Left ventricle myocardium superior (tissue), 1 donor: ENCODE measurements around the gene HSD17B14. TPM values are rescaled to one million over a fixed set of nuclear protein-coding genes. Genes with fewer than 3 reads are reported as not detected.
"Not testable (repeated sequence)": the region's sequence is repeated elsewhere in the genome, so short reads cannot be mapped to it uniquely, and the experiment has no call there.

Experiments used
- ATAC-seq: fragments of 200-7000 bp; cut with Tn5 transposase; one replicate; pipeline ENCODE4 v1.9.1; 2020; ENCODE audit warnings: mild to moderate bottlenecking, moderate library complexity
- DNase-seq: peaks from one replicate; pipeline ENCODE4 v3.0.0-alpha.2; 2020
- intact Hi-C: fragments of 100-400 bp; cut with micrococcal nuclease; formaldehyde crosslinking; loops from one replicate; pipeline ENCODE4 v1.11.0; 2022
- total RNA-seq: library from RNA; stranded (reverse); fragmentation: NEBNext Ultra II Directional; extraction: Animal tissue kit (Norgen Biotek cat#: 25700); gene quantifications from one replicate; pipeline ENCODE4 v1.2.1, GENCODE V29; 2021
- donor health status: DM: no; HTN: yes; CAD: no; lungs with severe emphysema.

The HSD17B14 gene
- total RNA-seq, 1 donor from 2014 or later, result 1.2 TPM

- intact Hi-C loops, result no loop called here
- ATAC-seq, result no peak
- no peak for DNase-seq
These were observed 58.6 kb downstream of the HSD17B14 start for GRCh38 chr19:48777720-48778119.

GRCh38 chr19:48777139-48777538, 59.2 kb downstream of the HSD17B14 start:
- ATAC-seq (no peak), DNase-seq (no peak)
- intact Hi-C loops, result no loop called here

GRCh38 chr19:48772503-48772953, 63.8 kb downstream of the HSD17B14 start:
- DNase-seq, result peak; percentile 51
- peak; percentile 80 for ATAC-seq
- intact Hi-C loops, result no loop called here

- ATAC-seq (no peak), DNase-seq (no peak)
- intact Hi-C loops, result no loop called here
These were observed 65.4 kb downstream of the HSD17B14 start for GRCh38 chr19:48770734-48771472.

GRCh38 chr19:48770266-48770665, 66.0 kb downstream of the HSD17B14 start:
- intact Hi-C loops, result no loop called here
- no peak for ATAC-seq

GRCh38 chr19:48768994-48769713, 67.1 kb downstream of the HSD17B14 start:
- no peak for ATAC-seq
- intact Hi-C loops, result no loop called here
- DNase-seq, result no peak

More at GRCh38 chr19:48770266-48770665, 66.0 kb downstream of the HSD17B14 start:
- no peak for DNase-seq

- ATAC-seq, DNase-seq, intact Hi-C loops: not testable (repeated sequence)
These were observed 68.0 kb downstream of the HSD17B14 start for GRCh38 chr19:48768171-48768753.

- DNase-seq, ATAC-seq, intact Hi-C loops: not testable (repeated sequence)
These were observed 70.5 kb downstream of the HSD17B14 start for GRCh38 chr19:48765816-48766215.

Other genes with a start within 250 kb of the HSD17B14 start
- not detected for gene SPACA4, start 229.7 kb downstream of the HSD17B14 start, total RNA-seq
- gene FAM83E, start 221.4 kb downstream of the HSD17B14 start, total RNA-seq, result not detected
- gene RPL18, start 217.3 kb downstream of the HSD17B14 start, total RNA-seq, result 554 TPM
- gene SPHK2, start 217.0 kb downstream of the HSD17B14 start, total RNA-seq, result 7.2 TPM
- 22.8 TPM for gene DBP, start 199.1 kb downstream of the HSD17B14 start, total RNA-seq
- gene CA11, start 190.3 kb downstream of the HSD17B14 start, total RNA-seq, result 6.3 TPM
- gene NTN5, start 163.5 kb downstream of the HSD17B14 start, total RNA-seq, result not detected
- gene FUT2, start 140.5 kb downstream of the HSD17B14 start, total RNA-seq, result not detected
- 3.0 TPM for gene MAMSTR, start 116.8 kb downstream of the HSD17B14 start, total RNA-seq
- gene RASIP1, start 95.9 kb downstream of the HSD17B14 start, total RNA-seq, result 13.7 TPM
- 1.0 TPM for gene IZUMO1, start 89.6 kb downstream of the HSD17B14 start, total RNA-seq
- gene FUT1, start 83.8 kb downstream of the HSD17B14 start, total RNA-seq, result 1.6 TPM
- gene FGF21, start 81.0 kb downstream of the HSD17B14 start, total RNA-seq, result not detected
- 64.6 TPM for gene BCAT2, start 25.5 kb downstream of the HSD17B14 start, total RNA-seq
- gene PLEKHA4, start 32.1 kb upstream of the HSD17B14 start, total RNA-seq, result 22.2 TPM
- gene PPP1R15A, start 35.9 kb upstream of the HSD17B14 start, total RNA-seq, result 63.0 TPM
- not detected for gene TULP2, start 62.3 kb upstream of the HSD17B14 start, total RNA-seq
- 265 TPM for gene NUCB1, start 63.8 kb upstream of the HSD17B14 start, total RNA-seq
- not detected for gene DHDH, start 97.2 kb upstream of the HSD17B14 start, total RNA-seq
- gene BAX, start 118.4 kb upstream of the HSD17B14 start, total RNA-seq, result 22.0 TPM
- gene FTL, start 128.8 kb upstream of the HSD17B14 start, total RNA-seq, result 684 TPM
- 103 TPM for gene GYS1, start 156.8 kb upstream of the HSD17B14 start, total RNA-seq
- 44.4 TPM for gene RUVBL2, start 157.4 kb upstream of the HSD17B14 start, total RNA-seq
- gene LHB, start 180.6 kb upstream of the HSD17B14 start, total RNA-seq, result not detected
- gene CGB3, start 187.8 kb upstream of the HSD17B14 start, total RNA-seq, result not detected
- not detected for gene CGB2, start 195.4 kb upstream of the HSD17B14 start, total RNA-seq
- gene CGB1, start 200.4 kb upstream of the HSD17B14 start, total RNA-seq, result not detected
- not detected for gene CGB5, start 207.4 kb upstream of the HSD17B14 start, total RNA-seq
- gene CGB8, start 212.6 kb upstream of the HSD17B14 start, total RNA-seq, result not detected
- not detected for gene CGB7, start 221.3 kb upstream of the HSD17B14 start, total RNA-seq
- gene NTF4, start 228.3 kb upstream of the HSD17B14 start, total RNA-seq, result not detected
- 0.42 TPM for gene KCNA7, start 236.2 kb upstream of the HSD17B14 start, total RNA-seq
- 139 TPM for gene SNRNP70, start 249.0 kb upstream of the HSD17B14 start, total RNA-seq